Suprapubic skin (tissue), 3 donors: ENCODE data around the gene RNF111.

Source experiments
- CTCF ChIP-seq, 2 donors: fragments of 200-600 bp in 1 of 2; fragments of 450-650 bp in 1 of 2; sonication (generic) in 1 of 2; IDR thresholded peaks; one replicate each; pipeline ENCODE4 v1.5.1; 2016 to 2019; ENCODE audit warnings: antibody characterized with exemption in 2 of 2, mild to moderate bottlenecking in 1 of 2, moderate library complexity in 1 of 2
- EP300 ChIP-seq: sonication (generic); formaldehyde crosslinking; IDR thresholded peaks from one replicate; pipeline ENCODE4 v1.6.1; 2017; ENCODE audit warnings: antibody characterized with exemption
- POLR2A ChIP-seq, 2 donors: fragments of 450-650 bp; IDR thresholded peaks; one replicate each; pipeline ENCODE4 v1.6.1; 2017; ENCODE audit warnings: antibody characterized with exemption in 2 of 2, mild to moderate bottlenecking in 2 of 2, moderate library complexity in 2 of 2

DNA sequence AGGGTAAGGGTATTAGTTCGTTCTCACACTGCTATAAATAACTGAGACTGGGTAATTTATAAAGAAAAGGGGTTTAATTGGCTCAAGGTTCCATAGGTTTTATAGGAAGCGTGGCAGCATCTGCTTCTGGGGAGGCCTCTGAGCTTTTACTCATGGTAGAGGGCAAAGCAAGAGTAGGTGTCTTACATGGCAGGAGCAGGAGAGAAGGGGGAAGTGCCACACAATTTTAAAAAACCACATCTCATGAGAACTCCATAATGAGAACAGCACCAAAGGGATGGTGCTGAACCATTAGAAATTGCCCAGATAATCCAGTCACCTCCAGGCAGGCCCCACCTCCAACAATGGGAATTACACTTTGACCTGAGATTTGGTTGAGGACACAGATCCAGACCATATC, 12.2 kb downstream of the RNF111 start:
- no peak for TF ChIP-seq CTCF (IDR thresholded peaks at IDR 0.05)
- TF ChIP-seq EP300: no peak
- no peak for TF ChIP-seq POLR2A (IDR thresholded peaks at IDR 0.05)
